ENCODE results near the gene PERP.
"Not testable (repeated sequence)": the region's sequence is repeated elsewhere in the genome, so short reads cannot be mapped to it uniquely, and the experiment has no call there.

The PERP gene

DNA sequence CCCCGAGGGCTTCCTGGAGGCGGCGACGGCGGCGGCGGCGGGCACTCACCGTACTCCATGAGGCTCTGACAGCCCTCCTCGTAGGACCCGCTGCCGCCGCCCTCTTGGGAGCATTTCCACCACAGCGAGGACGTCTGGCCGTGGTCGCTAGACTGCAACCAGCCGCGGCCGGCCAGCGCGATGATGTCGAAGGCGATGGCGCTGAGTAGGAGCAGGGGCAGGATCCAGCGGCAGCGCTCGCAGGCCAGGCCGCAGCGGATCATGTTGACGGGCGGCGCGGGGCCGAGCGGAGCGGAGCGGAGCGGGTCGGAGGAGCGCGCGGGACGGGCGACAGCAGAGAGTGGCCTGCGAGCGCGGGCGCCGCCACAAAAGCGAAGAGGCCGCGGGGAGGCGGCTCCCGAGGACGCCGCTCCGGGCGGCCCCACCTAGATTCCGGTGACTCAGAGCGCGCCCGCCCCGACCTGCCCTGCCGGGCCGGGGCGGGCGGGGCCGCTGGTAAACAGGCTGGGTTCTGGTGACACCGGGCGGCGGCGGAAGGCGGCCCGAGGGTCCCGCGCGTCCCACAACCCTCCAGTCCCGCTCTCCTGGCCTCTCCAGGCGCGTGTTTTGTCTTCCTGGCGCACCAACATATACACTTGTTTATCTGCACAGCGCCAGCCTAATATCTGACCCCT lies at the start of gene PERP:
Gene PERP (minus strand): TSS at position 342 of the 674 bp plus-strand sequence. CDS start 79 bp downstream, at position 263.
- peak; percentile 47 for DNase-seq (ENCODE audit: low spot score)

DNA sequence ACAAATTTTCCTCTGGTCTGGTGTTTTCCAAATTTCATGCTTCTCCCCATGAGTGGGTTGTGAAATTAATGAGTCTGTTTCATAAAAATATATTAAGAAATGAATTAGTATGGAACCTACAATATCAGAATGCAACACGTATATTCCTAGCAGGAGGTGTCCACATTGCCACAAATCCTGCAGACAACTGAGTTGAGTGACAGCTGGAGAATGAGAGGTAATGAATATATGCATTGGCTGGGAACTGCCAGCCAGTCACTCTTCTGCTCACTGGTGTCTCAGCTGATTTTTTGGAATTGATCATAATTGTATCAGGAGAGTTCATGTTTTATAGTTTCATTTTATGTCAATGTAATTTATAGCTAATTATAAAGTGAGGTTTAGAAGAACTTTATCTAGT lies 48.2 kb upstream of the PERP start:
- no peak for DNase-seq (ENCODE audit: low spot score)

DNA sequence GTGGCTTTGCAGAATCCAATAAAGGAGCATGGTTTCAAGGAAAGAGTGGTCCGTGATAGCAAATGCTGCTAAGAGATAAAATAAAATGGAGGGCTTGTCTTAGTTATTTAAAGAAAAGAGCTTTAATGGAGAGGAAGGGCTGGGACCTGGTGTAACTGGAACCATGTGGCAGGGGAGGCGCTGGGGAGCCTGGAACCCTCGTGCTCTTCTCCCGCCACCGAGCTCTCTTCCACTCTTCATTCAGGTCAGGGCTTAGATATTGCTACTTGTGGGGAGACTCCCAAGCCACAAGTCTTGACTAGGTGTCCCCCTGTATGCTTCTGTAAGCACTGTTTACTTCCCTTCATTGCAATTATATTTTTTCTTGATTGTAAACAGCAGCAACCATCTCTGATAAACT lies 39.3 kb upstream of the PERP start:
- DNase-seq (ENCODE audit: low spot score): no peak

DNA sequence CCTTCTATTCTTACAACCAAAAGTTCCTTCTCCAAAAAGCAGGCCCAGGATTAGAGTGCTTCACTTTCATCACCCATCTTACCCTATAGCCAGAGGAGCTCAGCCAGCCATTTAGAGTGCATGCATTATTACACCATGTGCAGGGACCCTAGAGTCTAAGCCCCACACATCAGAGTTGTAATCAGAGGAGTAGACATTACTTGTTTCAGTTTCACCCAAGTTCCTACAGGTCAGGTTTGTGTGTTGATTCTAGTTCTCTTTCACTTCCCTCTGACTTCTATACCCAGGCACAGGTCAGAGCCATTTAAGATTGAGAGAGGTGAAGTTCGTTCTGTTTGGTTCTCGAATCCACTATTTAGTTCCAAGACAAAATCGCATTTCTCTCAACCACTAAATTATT lies 38.2 kb upstream of the PERP start:
- no peak for DNase-seq (ENCODE audit: low spot score)

DNA sequence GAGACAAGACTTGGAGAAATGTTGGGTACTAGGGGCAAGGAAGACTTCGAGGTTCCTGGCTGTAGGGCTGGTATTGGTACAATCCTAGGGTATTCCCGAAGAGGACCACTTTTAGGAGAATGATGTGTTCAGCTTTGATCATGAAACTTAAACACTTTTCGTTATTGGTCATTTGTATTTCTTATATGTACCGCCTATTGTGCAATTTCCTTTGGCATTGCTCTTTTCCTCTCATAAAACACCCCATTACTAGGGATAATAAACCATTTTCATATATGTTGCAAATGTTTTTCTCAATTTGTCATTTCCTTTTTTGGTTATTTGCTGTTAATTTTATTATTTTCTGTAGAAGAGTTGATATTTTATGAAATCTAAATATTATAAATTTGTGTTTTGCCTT lies 35.6 kb upstream of the PERP start:
- DNase-seq (ENCODE audit: low spot score): no peak

DNA sequence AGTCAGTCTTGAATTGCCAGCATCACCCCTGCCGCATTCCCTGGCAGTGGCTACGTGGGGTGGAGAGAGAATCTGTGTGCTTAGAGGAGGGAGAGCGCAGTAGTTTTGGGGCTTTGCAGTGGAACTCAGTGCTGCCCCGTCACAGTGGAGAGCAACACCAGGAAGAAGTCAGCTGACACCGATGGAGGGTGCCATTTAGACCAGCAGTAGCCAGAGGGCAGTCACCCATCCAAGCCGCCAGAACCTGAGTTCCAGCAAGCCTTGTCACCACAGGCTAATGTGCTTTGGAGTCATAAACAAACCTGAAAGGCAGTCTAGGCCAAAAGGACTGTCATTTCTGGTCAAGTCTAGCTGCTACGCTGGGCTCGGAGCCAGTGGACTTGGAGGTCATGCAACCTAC lies 22.0 kb upstream of the PERP start:
- no peak for DNase-seq (ENCODE audit: low spot score)

DNA sequence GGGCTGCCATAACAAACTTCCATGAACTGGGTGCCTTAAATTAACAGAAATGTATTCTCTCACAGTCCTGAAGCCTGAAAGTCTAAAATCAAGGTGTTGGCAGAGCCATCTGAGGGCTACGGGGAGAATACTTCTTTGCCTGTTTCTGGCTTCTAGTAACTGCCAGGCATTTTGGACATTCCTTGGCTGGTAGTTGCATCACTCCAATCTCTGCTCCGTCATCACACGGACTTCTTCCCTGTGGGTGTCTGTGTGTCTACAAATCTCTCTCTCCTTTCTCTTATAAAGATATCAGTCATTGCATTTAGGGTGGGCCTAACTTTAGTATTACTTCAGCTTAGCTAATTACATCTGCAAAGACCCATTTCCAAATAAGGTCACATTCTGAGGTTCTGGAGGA lies 20.9 kb upstream of the PERP start:
- DNase-seq (ENCODE audit: low spot score): no peak

DNA sequence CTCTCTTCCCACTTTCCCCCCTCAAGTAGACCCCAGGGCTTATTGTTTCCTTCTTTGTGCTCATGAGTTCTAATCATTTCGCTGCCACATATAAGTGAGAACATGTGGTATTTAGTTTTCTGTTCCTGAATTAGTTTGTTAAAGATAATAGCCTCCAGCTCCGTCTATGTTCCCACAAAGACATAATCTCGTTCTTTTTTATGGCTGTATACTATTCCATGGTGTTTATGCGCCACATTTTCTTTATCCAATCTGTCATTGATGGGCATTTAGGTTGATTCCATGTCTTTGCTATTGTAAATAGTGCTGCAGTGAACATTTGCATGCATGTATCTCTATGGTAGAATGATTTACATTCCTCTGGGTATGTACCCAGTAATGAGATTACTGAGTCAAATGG lies 16.9 kb upstream of the PERP start:
- no peak for DNase-seq (ENCODE audit: low spot score)

DNA sequence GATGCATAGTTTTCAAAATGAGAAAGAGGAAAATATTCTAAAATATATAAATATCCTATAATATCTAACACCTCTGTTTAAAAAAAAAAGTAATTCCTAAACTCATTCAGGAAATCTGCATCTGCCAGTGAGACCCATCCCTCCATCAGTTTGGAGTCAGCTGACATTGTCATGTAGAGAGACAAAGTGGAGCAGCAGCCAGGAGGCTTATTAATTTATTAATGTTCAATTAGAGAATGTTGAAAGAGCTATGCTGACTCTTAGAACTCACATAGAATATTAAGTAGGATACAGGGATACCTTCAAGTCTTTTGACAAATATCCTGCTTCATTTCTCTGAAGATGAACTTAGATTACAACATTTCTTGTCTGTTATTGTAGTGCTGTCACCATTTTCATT lies 12.8 kb upstream of the PERP start:
- DNase-seq (ENCODE audit: low spot score): no peak

DNA sequence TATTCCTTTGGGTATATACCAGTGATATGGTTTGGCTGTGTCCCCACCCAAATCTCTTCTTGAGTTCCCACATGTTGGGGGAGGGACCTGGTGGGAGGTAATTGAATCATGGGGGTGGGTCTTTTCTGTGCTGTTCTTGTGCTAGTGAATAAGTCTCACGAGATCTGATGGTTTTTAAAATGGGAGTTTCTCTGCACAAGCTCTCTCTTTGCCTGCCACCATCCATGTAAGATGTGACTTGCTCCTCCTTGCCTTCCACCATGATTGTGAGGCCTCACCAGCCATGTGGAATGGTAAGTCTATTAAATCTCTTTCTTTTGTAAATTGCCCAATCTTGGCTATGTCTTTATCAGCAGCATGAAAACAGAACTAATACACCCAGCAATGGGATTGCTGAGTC lies 12.0 kb upstream of the PERP start:
- not testable (repeated sequence) for DNase-seq (ENCODE audit: low spot score)

DNA sequence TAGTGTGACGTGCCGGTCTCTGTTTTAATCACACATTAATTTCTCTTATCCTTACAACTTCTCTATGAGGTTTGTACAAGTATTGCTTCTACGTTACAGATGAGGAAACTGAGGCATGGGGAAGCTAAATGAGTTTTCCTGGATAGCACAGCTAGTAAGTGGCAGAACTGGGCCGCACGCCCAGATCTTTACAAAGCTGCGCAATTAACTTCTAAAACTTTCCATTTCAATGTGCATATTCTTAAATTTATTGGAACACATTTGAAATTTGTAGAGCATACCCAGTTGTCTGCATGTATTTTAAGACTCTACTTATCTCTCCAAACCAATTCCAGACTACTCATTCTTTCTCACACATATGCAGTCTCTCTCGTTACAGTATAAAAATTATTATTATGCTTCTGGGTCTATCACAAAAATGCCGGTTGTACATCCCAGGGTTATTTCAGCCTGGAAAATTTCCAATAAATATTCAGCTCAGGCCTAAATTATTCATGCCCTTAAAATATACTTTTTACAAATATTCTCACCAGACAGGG lies 10.2 kb upstream of the PERP start:
- no peak for DNase-seq (ENCODE audit: low spot score)

DNA sequence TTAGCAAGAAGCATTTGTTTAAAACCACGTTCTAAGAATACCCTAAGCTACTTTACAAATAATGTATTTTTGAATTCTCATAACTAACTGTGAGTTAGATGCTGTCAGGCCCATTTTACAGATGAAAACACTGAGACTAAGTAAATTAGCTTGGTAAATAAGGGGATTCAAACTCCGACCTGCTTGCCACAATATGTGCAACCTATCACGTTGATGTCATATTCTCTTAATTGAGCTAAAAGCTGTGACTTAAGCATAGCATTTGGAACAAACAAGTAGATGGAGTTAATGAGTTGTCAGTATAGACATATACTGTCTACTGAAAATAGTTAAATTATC lies 9.4 kb upstream of the PERP start:
- no peak for DNase-seq (ENCODE audit: low spot score)

DNA sequence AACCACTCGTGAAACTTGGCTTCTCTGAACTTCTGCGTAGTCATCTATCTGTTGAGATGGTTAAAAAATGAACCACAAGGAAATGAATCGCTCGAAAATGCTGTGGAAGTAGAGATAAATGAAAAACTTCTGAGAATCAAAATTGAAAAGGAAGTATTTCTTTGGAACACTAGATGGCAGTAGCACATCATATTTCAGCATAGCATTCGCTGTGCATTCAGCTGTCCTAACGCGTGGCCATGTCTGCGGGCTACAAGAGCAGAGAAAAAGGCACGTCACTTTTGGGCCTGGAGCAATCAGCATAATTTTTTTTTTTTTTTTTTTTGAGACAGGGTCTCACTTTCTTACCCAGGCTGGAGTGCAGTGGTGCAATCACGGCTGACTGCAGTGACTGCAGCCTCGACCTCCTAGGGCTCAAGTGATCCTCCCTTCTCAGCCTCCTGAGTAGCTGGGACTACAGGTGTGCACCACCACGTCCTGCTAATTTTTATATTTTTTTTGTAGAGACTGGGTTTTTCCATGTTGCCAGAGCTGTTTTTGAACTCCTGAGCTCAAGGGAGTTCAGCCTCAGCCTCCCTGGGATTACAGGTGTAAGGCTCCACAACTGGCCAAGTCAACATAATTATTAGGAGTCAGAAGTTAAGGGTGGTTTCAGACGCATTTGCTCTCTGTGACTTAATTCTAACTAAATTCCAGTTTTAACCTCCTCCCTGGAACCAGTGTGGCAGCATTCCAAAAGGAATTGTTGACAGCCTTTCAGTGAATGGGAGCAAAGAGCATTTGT lies 8.8 kb upstream of the PERP start:
- DNase-seq (ENCODE audit: low spot score): peak; percentile 68

DNA sequence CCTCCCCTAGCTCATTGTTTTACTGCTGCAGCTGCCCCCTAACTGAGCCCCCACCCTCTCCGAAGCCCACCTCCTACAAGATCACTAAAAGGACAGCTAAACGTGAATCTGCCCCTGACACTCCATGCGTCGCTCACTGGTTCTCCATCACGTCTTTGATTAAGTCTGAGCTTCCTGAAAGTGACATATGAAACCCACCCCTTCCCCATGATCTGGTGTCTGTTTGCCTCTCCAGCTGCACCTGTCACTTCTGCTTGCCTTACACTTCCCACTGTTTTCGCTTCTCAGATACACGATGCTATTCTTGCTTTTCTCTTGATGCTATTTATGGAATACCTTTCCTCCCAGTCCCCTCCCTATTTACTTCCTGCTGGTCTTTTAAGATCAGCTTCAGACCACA lies 8.0 kb upstream of the PERP start:
- DNase-seq (ENCODE audit: low spot score): no peak

DNA sequence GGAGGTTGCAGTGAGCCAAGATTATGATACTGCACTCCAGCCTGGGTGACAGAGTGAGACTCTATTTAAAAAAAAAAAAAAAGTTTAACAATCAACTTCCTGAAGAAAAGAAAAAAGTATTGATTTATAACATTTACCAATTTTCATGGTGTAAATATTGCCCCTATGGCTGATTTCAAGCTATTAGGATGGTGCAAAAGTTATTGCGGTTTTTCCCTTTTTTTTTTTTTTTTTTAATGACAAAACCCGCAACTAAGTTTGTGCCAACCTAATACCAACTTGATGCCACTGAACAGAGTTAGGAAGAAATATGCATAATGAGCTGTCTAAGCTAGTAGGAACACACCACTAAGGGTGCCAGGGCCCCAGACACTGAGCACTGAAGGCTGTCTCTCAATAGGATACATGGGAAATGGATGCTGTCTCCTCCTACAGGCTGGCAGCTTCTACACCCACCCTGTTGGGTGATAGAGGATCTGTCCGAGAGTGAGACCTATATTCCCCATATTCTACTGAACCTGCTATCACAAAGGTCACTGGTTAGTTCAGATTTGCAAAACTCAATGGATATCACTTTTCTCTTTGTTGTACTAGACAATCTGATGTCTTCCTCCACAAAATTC lies 6.5 kb upstream of the PERP start:
- DNase-seq (ENCODE audit: low spot score): no peak

DNA sequence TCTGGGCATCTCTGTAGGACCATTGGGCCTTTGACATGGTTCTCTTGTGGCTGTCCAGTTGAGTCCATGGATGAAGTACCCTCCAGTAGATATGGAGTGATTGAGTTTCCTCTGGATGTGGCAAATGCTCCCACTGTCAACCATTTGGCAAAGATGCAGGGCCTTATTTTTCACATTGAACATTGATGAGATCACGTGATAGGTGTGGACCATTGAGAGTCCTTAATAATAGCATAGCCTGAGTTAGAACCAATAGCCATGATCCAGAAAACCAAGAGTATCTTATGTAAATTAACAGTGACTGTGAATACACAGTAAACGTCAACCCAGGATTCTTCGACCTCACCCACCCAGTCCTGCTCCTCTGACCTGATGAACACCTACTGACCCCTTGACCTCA lies 3.0 kb upstream of the PERP start:
- DNase-seq (ENCODE audit: low spot score): no peak

DNA sequence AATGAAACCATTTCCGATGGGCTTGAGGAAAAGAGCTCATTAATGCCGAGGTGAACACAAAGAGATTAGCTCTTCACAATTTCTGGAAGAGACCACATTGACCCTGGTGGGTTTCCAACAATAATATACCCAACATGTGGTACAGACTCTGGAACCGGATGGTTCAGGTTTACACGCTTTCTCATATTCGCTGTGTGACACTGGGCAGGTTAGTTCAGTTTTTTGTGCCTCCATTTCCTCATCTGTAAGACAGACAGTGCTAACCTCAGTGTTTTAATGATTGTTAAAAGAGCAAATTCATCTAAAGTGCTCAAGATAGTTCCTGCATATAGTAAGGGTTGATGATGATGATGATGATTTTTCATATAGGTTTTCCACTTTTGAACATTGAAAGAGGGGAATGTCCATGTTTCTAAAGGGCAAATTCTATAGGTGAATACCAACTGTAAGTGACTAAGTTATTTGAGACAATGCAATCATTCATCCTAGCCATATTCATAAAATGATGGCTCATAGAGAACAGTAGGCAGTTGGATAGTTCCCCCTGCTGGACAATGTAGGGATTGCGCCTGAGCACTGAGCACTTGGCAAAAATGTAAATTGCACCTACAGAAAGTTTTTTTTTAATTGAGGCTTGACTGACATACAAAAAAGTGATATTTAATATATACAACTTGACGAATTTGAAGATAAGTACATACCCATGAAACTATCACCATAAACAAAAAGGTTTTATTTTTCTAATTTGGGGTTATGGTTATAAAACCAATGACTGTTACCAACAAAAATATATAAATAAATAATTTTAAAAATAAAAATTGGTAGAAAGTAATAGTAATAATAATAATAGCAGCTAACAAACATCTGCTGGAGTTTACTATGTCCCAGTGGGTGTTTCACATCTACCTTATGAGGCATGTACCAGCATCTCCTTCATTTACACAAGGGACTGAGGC lies 2.1 kb upstream of the PERP start:
- peak; percentile 75 for DNase-seq (ENCODE audit: low spot score)

DNA sequence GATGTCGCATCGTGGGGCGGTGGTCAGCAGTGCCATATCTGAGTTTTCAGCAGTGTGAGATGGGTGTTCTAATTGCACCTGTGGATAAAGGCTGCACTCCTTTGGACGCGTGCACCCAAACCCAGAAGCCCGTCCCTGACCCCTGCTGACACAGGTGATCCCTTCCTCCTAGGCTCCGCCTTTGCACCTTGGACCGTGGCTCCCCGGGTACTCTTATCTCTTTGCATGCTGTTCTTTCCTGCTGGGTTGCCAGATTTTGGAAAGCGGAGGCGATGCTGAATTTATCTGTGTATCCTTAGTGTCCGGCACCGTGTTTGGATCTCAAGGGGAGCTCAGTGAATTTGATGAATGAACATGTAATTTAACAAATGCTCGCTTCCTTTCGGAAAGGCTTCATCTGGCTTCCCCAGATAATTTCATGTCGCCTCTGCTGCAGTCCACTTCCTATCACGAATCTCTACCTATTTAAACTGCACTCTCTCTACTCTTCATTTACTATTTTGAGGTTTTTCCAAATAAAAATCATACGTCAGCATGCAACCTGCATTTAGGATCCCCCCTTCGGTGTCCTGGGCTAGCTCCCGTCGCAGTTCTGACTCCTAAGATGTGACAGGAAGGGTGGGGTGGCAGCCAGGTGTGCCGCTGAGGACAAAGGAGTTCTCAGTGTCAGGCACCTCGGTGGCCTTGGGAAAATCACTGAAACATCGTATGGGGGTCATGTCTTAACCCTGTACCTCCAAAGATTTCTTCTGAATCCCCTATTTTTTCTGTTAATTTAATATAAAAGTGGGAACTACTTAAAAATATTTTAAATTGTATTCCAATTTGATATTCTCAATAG lies 753 bp upstream of the PERP start:
- DNase-seq (ENCODE audit: low spot score): no peak

DNA sequence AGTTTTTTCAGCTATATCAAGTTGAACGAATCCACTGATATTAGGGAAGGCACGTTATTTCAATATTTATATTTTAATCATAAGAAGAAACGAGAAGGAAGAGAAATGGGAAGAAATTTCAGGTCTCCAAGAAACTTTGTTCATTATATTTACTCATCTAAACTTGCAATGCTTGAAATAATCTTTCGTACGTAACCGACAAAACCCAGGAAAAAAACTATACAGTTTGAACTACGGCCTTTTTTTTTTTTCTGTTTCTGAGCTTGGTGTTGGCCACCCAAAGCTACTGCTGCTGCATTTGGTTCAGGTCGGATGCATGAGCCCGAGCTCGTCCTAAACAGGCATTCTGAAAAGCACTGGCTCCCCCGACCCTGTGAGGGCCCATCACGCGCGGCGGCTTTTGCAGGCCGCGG lies 548 bp downstream of the PERP start:
- no peak for DNase-seq (ENCODE audit: low spot score)

DNA sequence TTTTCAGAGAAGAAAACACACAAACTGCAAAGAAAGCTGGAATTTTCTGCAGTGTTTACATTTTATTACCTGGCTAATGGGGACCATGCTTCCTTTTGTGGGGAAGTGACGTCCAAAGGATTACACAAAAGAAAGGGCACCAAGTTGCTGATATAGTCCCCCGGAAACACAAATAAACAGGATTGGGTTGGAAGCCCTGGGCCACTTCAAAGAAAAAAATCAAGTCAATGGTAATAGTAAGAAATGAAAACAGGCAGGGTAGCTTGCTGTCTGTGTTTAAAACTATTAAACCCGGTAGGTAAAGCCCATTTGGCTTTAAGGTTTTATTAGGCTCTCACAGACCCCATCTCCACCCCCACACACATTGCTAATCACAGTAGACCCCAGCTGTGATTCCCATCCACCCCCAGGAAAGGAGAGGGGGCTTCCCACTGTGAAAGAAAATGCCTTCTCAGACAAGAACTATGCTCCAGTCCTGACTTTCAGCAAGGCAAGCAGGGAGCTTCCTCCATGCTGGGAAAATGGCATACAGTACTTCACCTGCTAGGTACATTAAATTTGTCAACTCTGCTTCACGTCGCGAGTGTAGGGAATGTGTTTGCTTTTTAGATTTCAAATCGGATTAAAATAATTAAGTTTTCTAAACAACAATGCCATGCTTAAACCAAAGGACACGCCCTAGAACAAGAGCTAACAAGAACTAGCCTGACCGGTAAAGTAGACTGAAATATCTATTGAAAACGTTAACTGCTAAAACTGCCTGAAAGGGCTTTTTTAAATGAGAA lies 1.1 kb downstream of the PERP start:
- DNase-seq (ENCODE audit: low spot score): no peak
